ENCODE data around the gene ZYX. TPM values are rescaled to one million over a fixed set of nuclear protein-coding genes. Genes with fewer than 3 reads are reported as not detected.

The ZYX gene
- total RNA-seq, 4 donors from 2014 or later, result 46.3 to 73.0 (median 59.3) TPM

- Histone ChIP-seq H3K36me3 (no peaks in the 10 kb centered on the region), H3K4me1 (peaks cover 21% of the 10 kb centered on the region), H3K27ac (no peak overlapping the region), H3K4me3 (no peak overlapping the region), H3K27me3 (no peaks in the 10 kb centered on the region), H3K9me3 (no peaks in the 10 kb centered on the region)
- 82% methylated on average over 2 of the region's 2 CpGs for WGBS
- TF ChIP-seq CTCF (IDR thresholded peaks at IDR 0.05), result no peak
- no peak for TF ChIP-seq POLR2AphosphoS5 (IDR thresholded peaks at IDR 0.05)
- TF ChIP-seq POLR2A (IDR thresholded peaks at IDR 0.05), result no peak
- no peak for TF ChIP-seq EP300 (IDR thresholded peaks at IDR 0.05)
- no peak for DNase-seq (ENCODE audit: low spot score in 2 of 2)
Measured at GRCh38 chr7:143439866-143440265, 58.7 kb downstream of the ZYX start.

Other genes starting within 250 kb of the ZYX start
- gene PIP, start 249.3 kb upstream of the ZYX start, total RNA-seq, result 1,000 to 10,000 TPM in 2 of 4 donors, 100 to 1,000 TPM in 2; 126 to 1,475 (median 815) TPM
- gene TAS2R39, start 197.9 kb upstream of the ZYX start, total RNA-seq, result not detected
- not detected for gene TAS2R40, start 159.3 kb upstream of the ZYX start, total RNA-seq
- gene GSTK1, start 117.9 kb upstream of the ZYX start, total RNA-seq, result 100 to 1,000 TPM; 136 to 177 (median 166) TPM
- gene TMEM139, start 96.4 kb upstream of the ZYX start, total RNA-seq, result 10 to 100 TPM in 2 of 4 donors, 1 to 10 TPM in 2; 3.3 to 11.0 (median 8.1) TPM
- gene CASP2, start 93.0 kb upstream of the ZYX start, total RNA-seq, result 10 to 100 TPM; 13.7 to 36.5 (median 25.3) TPM
- gene CLCN1, start 65.2 kb upstream of the ZYX start, total RNA-seq, result under 1 TPM in 1 of 4 donors, not detected in 3; 0.64 TPM
- gene FAM131B, start 18.6 kb upstream of the ZYX start, total RNA-seq, result under 1 TPM in 3 of 4 donors, not detected in 1; 0.13 to 0.40 (median 0.19) TPM
- 10 to 100 TPM; 60.9 to 94.4 (median 67.7) TPM for gene EPHA1, start 27.5 kb downstream of the ZYX start, total RNA-seq
- gene TAS2R60, start 62.1 kb downstream of the ZYX start, total RNA-seq, result not detected
- gene TAS2R41, start 96.5 kb downstream of the ZYX start, total RNA-seq, result not detected
- gene CTAGE15, start 190.5 kb downstream of the ZYX start, total RNA-seq, result 1 to 10 TPM in 2 of 4 donors, under 1 TPM in 1, not detected in 1; 0.30 to 5.1 (median 3.0) TPM
- 10 to 100 TPM in 1 of 4 donors, 1 to 10 TPM in 3; 3.0 to 10.5 (median 8.8) TPM for gene TCAF2, start 239.6 kb downstream of the ZYX start, total RNA-seq

Data from suprapubic skin (tissue), 4 donors.